ENCODE results near the gene NUP54. TPM values are rescaled to one million over a fixed set of nuclear protein-coding genes. Genes with fewer than 3 reads are reported as not detected.

NUP54 gene
- polyA plus RNA-seq, 2 of the 4 experiments (the other 2 are of a cell fraction), result 32.1 to 43.2 TPM

DNA sequence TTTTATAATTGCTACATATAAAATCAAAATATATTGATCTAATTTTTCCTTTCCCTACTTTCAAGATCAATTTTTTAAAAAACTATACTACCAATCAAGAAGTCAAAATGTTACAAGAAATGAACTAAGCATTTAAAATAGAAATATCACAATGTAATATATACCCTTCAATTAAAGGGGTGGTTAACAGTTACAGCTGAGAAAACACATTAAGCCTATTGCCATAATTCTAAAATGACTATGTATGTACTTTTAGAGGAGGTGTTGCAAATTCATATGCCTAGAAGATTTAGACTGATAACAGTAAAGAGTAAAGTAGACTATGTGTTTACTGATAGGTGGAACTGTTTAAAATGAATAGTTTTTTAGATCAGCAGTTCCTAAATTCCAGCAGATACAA is 3.7 kb downstream of the NUP54 start:
- ChIA-PET POLR2A (no interaction called here), CTCF (no interaction called here)
- no peak for DNase-seq (ENCODE audit: low read depth in 1 of 2, low spot score in 1 of 2)
- FAIRE-seq, result no peak
- no peaks in the 10 kb centered on the region for H3K9me3 ChIP-seq
- no peak overlapping the region for H3K4me2 ChIP-seq
- no peak for TF ChIP-seq GATA3 (IDR thresholded peaks at IDR 0.05; ENCODE audit: borderline replicate concordance)
- TF ChIP-seq BHLHE40 (IDR thresholded peaks at IDR 0.05; ENCODE audit: low read depth, low read length), result no peak
- no peak for TF ChIP-seq EHMT2 (IDR thresholded peaks at IDR 0.05; ENCODE audit: low read depth)
- TF ChIP-seq, protein P1, sequence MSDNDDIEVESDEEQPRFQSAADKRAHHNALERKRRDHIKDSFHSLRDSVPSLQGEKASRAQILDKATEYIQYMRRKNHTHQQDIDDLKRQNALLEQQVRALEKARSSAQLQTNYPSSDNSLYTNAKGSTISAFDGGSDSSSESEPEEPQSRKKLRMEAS (IDR thresholded peaks at IDR 0.05), result no peak
- TF ChIP-seq, protein P2, sequence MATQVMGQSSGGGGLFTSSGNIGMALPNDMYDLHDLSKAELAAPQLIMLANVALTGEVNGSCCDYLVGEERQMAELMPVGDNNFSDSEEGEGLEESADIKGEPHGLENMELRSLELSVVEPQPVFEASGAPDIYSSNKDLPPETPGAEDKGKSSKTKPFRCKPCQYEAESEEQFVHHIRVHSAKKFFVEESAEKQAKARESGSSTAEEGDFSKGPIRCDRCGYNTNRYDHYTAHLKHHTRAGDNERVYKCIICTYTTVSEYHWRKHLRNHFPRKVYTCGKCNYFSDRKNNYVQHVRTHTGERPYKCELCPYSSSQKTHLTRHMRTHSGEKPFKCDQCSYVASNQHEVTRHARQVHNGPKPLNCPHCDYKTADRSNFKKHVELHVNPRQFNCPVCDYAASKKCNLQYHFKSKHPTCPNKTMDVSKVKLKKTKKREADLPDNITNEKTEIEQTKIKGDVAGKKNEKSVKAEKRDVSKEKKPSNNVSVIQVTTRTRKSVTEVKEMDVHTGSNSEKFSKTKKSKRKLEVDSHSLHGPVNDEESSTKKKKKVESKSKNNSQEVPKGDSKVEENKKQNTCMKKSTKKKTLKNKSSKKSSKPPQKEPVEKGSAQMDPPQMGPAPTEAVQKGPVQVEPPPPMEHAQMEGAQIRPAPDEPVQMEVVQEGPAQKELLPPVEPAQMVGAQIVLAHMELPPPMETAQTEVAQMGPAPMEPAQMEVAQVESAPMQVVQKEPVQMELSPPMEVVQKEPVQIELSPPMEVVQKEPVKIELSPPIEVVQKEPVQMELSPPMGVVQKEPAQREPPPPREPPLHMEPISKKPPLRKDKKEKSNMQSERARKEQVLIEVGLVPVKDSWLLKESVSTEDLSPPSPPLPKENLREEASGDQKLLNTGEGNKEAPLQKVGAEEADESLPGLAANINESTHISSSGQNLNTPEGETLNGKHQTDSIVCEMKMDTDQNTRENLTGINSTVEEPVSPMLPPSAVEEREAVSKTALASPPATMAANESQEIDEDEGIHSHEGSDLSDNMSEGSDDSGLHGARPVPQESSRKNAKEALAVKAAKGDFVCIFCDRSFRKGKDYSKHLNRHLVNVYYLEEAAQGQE (IDR thresholded peaks at IDR 0.05), result no peak
- ATAC-seq, result no peak
- no peak overlapping the region for H3K4me3 ChIP-seq
- H3K27ac ChIP-seq, result no peak overlapping the region
- H3K4me1 ChIP-seq, result peaks cover 25% of the 10 kb centered on the region; the same call in 2 of the 3 replicates

DNA sequence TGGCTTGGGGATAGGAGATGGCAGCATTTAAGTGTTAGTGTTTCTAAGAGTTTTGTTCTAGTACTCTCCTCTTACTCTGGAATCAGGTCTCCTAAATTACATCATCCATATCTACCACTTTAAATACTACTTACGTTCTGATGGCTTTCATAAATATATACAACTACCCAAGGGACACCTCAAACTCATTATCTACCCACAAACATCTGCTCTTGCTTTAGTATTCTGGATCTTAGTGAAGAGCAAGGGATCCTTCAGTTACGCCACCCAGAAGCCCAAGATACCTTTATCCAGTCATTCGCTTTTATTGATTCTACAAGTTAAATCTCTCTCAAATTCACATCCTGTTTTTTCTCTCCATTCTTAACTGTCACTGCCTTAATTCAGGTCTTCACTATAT is 7.0 kb downstream of the NUP54 start:
- Histone ChIP-seq H3K4me3 (no peak overlapping the region), H3K4me1 (peaks cover 15% of the 10 kb centered on the region; the same call in 2 of the 3 replicates), H3K9me3 (no peaks in the 10 kb centered on the region), H3K27ac (no peak overlapping the region), H3K4me2 (no peak overlapping the region)
- ATAC-seq (no peak), DNase-seq (ENCODE audit: low read depth in 1 of 2, low spot score in 1 of 2) (no peak), FAIRE-seq (no peak)
- CTCF ChIA-PET, result interaction anchor here (0.7 to 1.4 kb wide), 2 partner anchors 13 to 39 kb away, joined by 3 to 4 read pairs; no protein-coding TSS in a partner anchor
- 92% methylated on average over 3 of the region's 3 CpGs for WGBS (ENCODE audit: missing lambda C conversion rate)
- POLR2A ChIA-PET, result interaction anchor here (0.5 kb wide), 1 partner anchor 18 kb away, joined by 3 read pairs; no protein-coding TSS in a partner anchor
- TF ChIP-seq, protein P3, sequence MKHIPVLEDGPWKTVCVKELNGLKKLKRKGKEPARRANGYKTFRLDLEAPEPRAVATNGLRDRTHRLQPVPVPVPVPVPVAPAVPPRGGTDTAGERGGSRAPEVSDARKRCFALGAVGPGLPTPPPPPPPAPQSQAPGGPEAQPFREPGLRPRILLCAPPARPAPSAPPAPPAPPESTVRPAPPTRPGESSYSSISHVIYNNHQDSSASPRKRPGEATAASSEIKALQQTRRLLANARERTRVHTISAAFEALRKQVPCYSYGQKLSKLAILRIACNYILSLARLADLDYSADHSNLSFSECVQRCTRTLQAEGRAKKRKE (CRISPR knock-in tag; IDR thresholded peaks at IDR 0.05; ENCODE audit: low read depth), result no peak
- TF ChIP-seq ZSCAN20 (CRISPR knock-in tag; IDR thresholded peaks at IDR 0.05) (no peak), PHF8 (IDR thresholded peaks at IDR 0.05; ENCODE audit: borderline replicate concordance, low read depth) (no peak), RCOR1 (IDR thresholded peaks at IDR 0.05; ENCODE audit: low read depth, low read length) (no peak), SREBF2 (IDR thresholded peaks at IDR 0.05) (no peak), NPAS2 (CRISPR knock-in tag; IDR thresholded peaks at IDR 0.05; ENCODE audit: borderline replicate concordance) (no peak), NR3C1 (IDR thresholded peaks at IDR 0.05) (no peak), ESRRA (IDR thresholded peaks at IDR 0.05; ENCODE audit: borderline replicate concordance, low read length) (no peak), ZNF302 (CRISPR knock-in tag; IDR thresholded peaks at IDR 0.05) (no peak), RNF2 (IDR thresholded peaks at IDR 0.05; ENCODE audit: borderline replicate concordance, low read depth) (no peak), HDAC2 (IDR thresholded peaks at IDR 0.05) (no peak), JUNB (IDR thresholded peaks at IDR 0.05) (no peak), ZC3H11A (IDR thresholded peaks at IDR 0.05) (no peak), EP300 (IDR thresholded peaks at IDR 0.05) (no peak), EHMT2 (IDR thresholded peaks at IDR 0.05; ENCODE audit: low read depth) (no peak), CBX8 (IDR thresholded peaks at IDR 0.05) (no peak), RAD21 (conservative IDR thresholded peaks at IDR 0.05 in 1 of 2, IDR thresholded peaks at IDR 0.05 in 1 of 2) (no peak), MAFK (IDR thresholded peaks at IDR 0.05; ENCODE audit: partially characterized antibody) (no peak), FOSL2 (IDR thresholded peaks at IDR 0.05) (no peak), FOSL2 (CRISPR knock-in tag; IDR thresholded peaks at IDR 0.05) (no peak)
- TF ChIP-seq, protein P4, sequence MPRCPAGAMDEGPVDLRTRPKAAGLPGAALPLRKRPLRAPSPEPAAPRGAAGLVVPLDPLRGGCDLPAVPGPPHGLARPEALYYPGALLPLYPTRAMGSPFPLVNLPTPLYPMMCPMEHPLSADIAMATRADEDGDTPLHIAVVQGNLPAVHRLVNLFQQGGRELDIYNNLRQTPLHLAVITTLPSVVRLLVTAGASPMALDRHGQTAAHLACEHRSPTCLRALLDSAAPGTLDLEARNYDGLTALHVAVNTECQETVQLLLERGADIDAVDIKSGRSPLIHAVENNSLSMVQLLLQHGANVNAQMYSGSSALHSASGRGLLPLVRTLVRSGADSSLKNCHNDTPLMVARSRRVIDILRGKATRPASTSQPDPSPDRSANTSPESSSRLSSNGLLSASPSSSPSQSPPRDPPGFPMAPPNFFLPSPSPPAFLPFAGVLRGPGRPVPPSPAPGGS (IDR thresholded peaks at IDR 0.05), result no peak

Measured in A549 (cell line).